WI38 (cell line): ENCODE measurements around the gene RBFOX2.

ENCODE experiments used
- H3K4me3 ChIP-seq: 2 replicates; pipeline ENCODE4 v1.5.1; 2011; ENCODE audit warnings: low read depth, mild to moderate bottlenecking, control low read depth, low read length
- TF ChIP-seq, protein P1 (sequence below): IDR thresholded peaks from 2 replicates; pipeline ENCODE4 v1.5.1; 2012; ENCODE audit warnings: low read depth, mild to moderate bottlenecking, control low read depth, low read length

Gene RBFOX2

DNA sequence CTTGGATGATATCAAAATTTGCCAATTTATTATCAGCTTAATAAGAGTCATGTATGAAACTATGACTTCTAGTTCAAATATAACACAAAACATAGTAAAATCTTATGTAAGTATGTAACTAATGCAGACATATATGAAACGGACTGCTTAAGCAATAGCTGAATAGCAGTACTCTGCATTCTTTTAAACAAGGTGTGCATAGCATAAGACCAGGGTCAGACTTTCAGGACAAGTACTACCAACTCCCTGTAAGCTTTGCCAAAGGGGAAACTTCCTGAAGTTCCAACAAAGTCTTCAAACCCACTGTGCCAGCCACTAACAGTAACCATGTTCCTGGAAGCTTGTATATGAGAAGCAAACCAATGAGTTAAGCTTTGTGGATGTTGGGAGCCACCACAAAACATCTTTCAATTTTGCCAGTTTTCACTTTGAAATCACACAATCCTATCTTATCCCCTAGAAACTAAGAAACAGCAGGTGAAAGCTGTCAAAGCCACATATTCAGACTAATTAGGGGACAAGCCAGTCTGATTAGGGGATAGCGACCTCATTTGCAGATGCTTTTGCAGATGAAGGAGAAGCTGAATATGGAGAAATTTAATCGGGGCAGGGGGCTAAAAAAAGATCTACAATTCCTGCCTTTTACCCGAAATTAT, 13.3 kb downstream of the RBFOX2 start:
- TF ChIP-seq, protein P1, sequence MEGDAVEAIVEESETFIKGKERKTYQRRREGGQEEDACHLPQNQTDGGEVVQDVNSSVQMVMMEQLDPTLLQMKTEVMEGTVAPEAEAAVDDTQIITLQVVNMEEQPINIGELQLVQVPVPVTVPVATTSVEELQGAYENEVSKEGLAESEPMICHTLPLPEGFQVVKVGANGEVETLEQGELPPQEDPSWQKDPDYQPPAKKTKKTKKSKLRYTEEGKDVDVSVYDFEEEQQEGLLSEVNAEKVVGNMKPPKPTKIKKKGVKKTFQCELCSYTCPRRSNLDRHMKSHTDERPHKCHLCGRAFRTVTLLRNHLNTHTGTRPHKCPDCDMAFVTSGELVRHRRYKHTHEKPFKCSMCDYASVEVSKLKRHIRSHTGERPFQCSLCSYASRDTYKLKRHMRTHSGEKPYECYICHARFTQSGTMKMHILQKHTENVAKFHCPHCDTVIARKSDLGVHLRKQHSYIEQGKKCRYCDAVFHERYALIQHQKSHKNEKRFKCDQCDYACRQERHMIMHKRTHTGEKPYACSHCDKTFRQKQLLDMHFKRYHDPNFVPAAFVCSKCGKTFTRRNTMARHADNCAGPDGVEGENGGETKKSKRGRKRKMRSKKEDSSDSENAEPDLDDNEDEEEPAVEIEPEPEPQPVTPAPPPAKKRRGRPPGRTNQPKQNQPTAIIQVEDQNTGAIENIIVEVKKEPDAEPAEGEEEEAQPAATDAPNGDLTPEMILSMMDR = no peak
- no peak overlapping the region for H3K4me3 ChIP-seq

DNA sequence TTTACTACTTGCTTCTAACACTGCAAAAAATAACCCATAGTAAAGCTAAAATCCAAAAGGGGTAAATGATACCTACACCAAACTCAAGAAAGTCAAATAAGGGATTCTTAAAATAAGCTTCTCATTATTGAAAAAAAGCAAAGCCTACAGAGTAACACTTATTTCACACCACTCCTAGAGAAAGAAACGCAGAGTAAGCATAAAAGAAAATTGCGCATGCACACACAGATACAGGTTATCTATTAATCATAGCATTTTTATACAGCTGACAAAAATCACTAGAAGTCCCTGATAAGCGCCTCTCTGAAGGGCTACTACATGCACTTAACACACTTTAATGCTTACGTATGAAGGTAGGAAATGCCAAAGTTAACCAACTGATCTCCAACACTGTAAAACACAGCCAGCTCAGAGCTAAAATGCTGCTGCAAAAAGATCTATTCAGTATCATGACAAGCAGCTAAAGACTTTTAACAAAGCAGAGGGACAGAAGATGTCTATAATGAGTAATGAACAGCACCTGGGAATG, 14.0 kb downstream of the RBFOX2 start:
- TF ChIP-seq, protein P1 = no peak
- H3K4me3 ChIP-seq = no peak overlapping the region

DNA sequence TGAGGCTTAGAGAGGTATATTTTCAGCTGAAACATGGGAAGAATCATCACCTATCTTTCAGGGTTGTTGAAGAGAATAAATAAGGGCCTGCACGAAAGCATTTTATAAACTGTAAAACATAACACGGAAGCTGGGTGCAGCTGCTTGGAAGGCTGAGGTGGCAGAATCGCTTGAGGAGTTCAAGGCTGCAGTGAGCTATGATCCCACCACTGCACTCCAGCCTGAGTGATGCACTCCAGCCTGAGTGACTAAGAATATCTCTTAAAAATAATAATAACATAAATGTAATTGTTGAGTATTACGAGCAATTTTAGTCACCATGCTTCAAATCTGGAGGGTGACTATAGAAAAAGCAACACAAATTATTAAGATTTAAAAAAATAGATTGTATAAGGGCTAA, 16.3 kb downstream of the RBFOX2 start:
- no peak overlapping the region for H3K4me3 ChIP-seq
- TF ChIP-seq, protein P1 = no peak

- TF ChIP-seq, protein P1 = no peak
- H3K4me3 ChIP-seq = no peak overlapping the region
Measured at GRCh38 chr22:36010882-36011281, 17.7 kb downstream of the RBFOX2 start.

DNA sequence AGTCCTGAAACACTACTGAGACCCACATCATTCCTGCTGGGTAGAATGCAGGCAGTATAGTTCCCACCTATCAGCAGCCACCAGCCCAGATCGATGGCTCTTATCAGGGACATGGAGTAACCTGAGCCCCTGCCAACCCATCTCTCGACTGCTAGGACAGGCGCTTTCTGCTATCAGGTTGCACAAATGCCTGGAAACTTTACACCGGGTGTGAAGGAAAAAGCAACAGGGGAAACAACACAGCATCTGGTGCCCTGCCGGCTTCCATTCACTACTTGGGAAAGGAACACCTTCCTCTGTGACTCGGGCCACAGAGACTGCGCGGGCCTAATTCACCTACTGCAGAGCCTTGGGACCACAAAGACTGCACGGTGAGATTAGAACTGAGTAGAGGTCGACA, 18.5 kb downstream of the RBFOX2 start:
- H3K4me3 ChIP-seq = no peak overlapping the region
- TF ChIP-seq, protein P1 = no peak

DNA sequence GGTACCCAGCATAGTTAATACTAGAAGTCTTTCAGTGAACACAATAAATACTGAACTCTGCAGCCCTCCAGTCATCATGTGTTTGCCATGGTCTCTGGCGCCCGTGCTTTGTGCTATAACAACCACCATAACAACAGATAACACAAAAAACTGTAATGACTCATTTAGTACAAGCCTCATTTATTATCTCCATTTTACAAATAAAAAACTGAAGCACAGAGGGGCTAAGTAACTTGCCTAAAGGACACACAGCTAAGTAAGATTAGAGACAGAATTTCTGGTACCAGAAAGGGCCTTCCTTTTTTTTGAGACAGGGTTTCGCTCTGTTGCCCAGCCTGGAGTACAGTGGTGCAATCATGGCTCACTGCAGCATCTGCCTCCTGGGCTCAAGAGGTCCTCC, 19.5 kb downstream of the RBFOX2 start:
- no peak overlapping the region for H3K4me3 ChIP-seq
- TF ChIP-seq, protein P1 = no peak

- TF ChIP-seq, protein P1 = no peak
- H3K4me3 ChIP-seq = no peak overlapping the region
Measured at GRCh38 chr22:36008565-36008964, 20.1 kb downstream of the RBFOX2 start.
